ENCODE results near the gene GMPPB.

The GMPPB gene

GRCh38 chr3:49747792-49748480, 24.2 kb upstream of the GMPPB start:
- TF ChIP-seq ZNF274 (IDR thresholded peaks at IDR 0.05; ENCODE audit: low read depth, low read length), result no peak
- no peak overlapping the region for H3K4me3 ChIP-seq (ENCODE audit: low read length)

GRCh38 chr3:49745986-49746385, 22.2 kb upstream of the GMPPB start:
- no peak for TF ChIP-seq ZNF274 (IDR thresholded peaks at IDR 0.05; ENCODE audit: low read depth, low read length)
- H3K4me3 ChIP-seq (ENCODE audit: low read length), result no peak overlapping the region

GRCh38 chr3:49740427-49740826, 16.7 kb upstream of the GMPPB start:
- no peak overlapping the region for H3K4me3 ChIP-seq (ENCODE audit: low read length)
- TF ChIP-seq ZNF274 (IDR thresholded peaks at IDR 0.05; ENCODE audit: low read depth, low read length), result no peak

- no peak for TF ChIP-seq ZNF274 (IDR thresholded peaks at IDR 0.05; ENCODE audit: low read depth, low read length)
- H3K4me3 ChIP-seq (ENCODE audit: low read length), result no peak overlapping the region
Observed at GRCh38 chr3:49738067-49738713, 14.4 kb upstream of the GMPPB start.

- no peak overlapping the region for H3K4me3 ChIP-seq (ENCODE audit: low read length)
- TF ChIP-seq ZNF274 (IDR thresholded peaks at IDR 0.05; ENCODE audit: low read depth, low read length), result no peak
Observed at GRCh38 chr3:49734752-49735151, 11.0 kb upstream of the GMPPB start.

- H3K4me3 ChIP-seq (ENCODE audit: low read length), result no peak overlapping the region
- TF ChIP-seq ZNF274 (IDR thresholded peaks at IDR 0.05; ENCODE audit: low read depth, low read length), result no peak
Observed at GRCh38 chr3:49733551-49733950, 9.8 kb upstream of the GMPPB start.

- H3K4me3 ChIP-seq (ENCODE audit: low read length), result no peak overlapping the region
- no peak for TF ChIP-seq ZNF274 (IDR thresholded peaks at IDR 0.05; ENCODE audit: low read depth, low read length)
Observed at GRCh38 chr3:49732597-49732996, 8.8 kb upstream of the GMPPB start.

- no peak overlapping the region for H3K4me3 ChIP-seq (ENCODE audit: low read length)
Observed at GRCh38 chr3:49729966-49730609, 6.3 kb upstream of the GMPPB start.

GRCh38 chr3:49727924-49728361, 4.2 kb upstream of the GMPPB start:
- TF ChIP-seq ZNF274 (IDR thresholded peaks at IDR 0.05; ENCODE audit: low read depth, low read length), result no peak

More at GRCh38 chr3:49729966-49730609, 6.3 kb upstream of the GMPPB start:
- TF ChIP-seq ZNF274 (IDR thresholded peaks at IDR 0.05; ENCODE audit: low read depth, low read length), result no peak

GRCh38 chr3:49727154-49727923, 3.6 kb upstream of the GMPPB start:
- H3K4me3 ChIP-seq (ENCODE audit: low read length), result no peak overlapping the region
- TF ChIP-seq ZNF274 (IDR thresholded peaks at IDR 0.05; ENCODE audit: low read depth, low read length), result no peak

More at GRCh38 chr3:49727924-49728361, 4.2 kb upstream of the GMPPB start:
- H3K4me3 ChIP-seq (ENCODE audit: low read length), result no peak overlapping the region

GRCh38 chr3:49725906-49726681, 2.3 kb upstream of the GMPPB start:
- no peak for TF ChIP-seq ZNF274 (IDR thresholded peaks at IDR 0.05; ENCODE audit: low read depth, low read length)
- H3K4me3 ChIP-seq (ENCODE audit: low read length), result no peak overlapping the region

- TF ChIP-seq ZNF274 (IDR thresholded peaks at IDR 0.05; ENCODE audit: low read depth, low read length), result no peak
- H3K4me3 ChIP-seq (ENCODE audit: low read length), result peak overlapping the region; percentile 70
Observed at GRCh38 chr3:49724586-49724985, 835 bp upstream of the GMPPB start.

GRCh38 chr3:49723296-49723627, 489 bp downstream of the GMPPB start:
- no peak for TF ChIP-seq ZNF274 (IDR thresholded peaks at IDR 0.05; ENCODE audit: low read depth, low read length)
- peak overlapping the region; percentile 96 for H3K4me3 ChIP-seq (ENCODE audit: low read length)

- TF ChIP-seq ZNF274 (IDR thresholded peaks at IDR 0.05; ENCODE audit: low read depth, low read length), result no peak
- H3K4me3 ChIP-seq (ENCODE audit: low read length), result peak overlapping the region; percentile 96
Observed at GRCh38 chr3:49722896-49723295, 855 bp downstream of the GMPPB start.
